GM19463 (cell line): ENCODE results near the gene CLTA.

Source experiments
- ATAC-seq: cut with Tn5 transposase; IDR thresholded peaks from one replicate; pipeline ENCODE4 v1.9.1; 2021; ENCODE audit warnings: mild to moderate bottlenecking, moderate library complexity; ENCODE audit not compliant: unreplicated experiment

Gene CLTA

GRCh38 chr9:36190388-36191289 lies at the start of gene CLTA:
TSS of gene CLTA (plus strand) at chr9:36190921. CDS start at chr9:36191057, 136 bp downstream.
- ATAC-seq, result peak; percentile 98

DNA sequence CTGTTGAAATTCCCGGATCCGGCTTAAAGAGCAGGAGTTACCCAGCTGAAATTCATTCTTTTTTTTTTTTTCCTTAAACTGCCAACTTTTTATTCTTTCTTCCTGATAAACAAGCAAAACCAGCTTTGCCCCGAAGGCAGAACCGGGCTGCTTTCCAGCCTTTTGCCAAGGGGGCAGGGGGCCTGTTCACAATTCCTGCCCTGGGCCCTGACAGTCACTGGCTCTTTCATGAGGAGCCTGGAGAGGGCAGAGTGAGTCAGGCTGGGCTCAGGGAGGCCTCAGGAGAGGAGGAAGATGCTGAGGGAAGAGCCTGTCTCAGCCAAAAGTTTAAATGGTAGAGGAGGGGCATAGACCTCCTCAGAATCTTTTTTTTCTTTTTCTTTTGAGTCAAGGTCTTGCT lies 49.4 kb upstream of the CLTA start:
- ATAC-seq, result no peak

GRCh38 chr9:36141761-36142160 lies 49.0 kb upstream of the CLTA start:
- no peak for ATAC-seq

- no peak for ATAC-seq
These were observed 48.0 kb upstream of the CLTA start for GRCh38 chr9:36142510-36143244.

DNA sequence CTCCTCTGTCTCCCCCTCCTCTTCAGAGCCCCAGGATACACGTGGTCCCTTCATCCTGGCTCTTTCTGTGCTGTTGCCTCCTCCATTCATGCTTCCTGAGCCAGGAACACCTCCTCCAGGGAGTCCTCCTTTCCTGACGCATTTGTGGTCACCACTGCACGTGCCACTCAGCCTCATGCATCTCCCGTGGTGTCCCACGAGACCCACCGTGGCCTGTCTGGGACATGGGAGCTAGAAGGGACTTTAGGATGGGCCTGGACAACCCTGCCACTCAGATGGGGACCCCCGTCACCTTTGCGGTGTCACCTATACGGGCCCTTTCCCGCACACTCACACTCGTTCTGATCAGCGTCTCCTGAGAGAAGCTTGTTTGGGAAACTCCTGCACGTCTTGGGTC lies 47.5 kb upstream of the CLTA start:
- no peak for ATAC-seq

DNA sequence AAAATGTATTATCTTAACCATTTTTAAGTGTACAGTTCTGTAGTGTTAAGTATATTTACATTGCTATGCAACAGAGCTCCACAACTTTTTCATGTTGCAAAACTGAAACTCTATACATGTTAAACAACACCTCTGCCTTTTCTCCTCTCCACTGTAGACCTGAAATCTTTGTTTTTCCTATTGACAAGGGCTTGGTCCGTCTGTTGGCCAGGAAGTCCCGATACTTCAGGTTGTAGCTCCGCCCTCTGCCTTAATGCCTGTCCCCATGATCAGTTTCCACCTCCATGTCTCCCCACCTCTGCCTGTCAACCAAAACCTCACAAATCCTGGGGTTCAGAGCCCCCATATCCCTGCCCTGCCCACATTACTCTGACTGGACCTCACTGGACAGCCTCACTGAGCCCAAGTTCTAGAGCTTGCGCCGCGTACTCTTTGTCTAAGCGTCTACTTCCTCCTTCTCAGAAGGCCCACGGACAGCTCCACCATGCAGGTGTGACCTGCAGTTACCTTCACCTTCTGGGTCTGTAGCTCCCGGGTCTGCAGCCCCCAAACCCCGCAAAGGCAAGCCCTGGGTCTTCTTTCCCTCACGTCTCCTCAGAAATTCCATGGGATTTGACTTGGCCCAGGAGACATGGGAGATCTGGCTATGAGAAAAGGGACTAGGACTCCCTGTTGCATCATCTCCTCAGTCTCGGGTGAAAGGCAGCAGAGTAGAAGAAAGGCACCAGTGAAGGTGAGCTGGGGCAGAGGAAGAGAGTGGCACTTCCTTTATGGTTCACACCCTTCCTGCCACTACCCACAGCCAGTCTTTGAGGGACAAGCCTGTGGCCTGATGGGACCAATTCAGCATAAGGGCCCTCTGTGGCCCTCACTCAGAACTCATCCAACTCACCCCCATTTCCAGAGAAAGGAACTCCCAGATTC lies 46.1 kb upstream of the CLTA start:
- ATAC-seq, result no peak

GRCh38 chr9:36145970-36146369 lies 44.8 kb upstream of the CLTA start:
- no peak for ATAC-seq

DNA sequence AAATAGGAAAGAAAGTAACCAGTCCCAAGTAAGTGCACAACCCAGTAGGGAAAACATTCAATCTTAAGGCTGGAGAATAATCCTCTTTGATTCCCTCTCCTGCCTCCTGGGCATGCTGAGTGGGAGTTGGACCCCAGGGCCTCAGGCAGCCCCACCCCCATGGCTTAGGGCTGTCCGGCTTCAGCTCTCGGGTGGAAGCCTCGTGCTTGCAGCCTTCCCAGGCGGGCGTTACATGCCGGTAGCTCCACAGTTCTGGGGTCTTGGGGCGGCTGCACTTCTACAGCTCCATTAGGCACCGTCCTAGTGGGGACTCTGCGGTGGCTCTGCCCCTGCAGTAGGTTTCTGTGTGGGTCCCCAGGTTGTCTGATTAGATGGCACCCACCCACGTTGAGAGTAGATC lies 44.1 kb upstream of the CLTA start:
- no peak for ATAC-seq

DNA sequence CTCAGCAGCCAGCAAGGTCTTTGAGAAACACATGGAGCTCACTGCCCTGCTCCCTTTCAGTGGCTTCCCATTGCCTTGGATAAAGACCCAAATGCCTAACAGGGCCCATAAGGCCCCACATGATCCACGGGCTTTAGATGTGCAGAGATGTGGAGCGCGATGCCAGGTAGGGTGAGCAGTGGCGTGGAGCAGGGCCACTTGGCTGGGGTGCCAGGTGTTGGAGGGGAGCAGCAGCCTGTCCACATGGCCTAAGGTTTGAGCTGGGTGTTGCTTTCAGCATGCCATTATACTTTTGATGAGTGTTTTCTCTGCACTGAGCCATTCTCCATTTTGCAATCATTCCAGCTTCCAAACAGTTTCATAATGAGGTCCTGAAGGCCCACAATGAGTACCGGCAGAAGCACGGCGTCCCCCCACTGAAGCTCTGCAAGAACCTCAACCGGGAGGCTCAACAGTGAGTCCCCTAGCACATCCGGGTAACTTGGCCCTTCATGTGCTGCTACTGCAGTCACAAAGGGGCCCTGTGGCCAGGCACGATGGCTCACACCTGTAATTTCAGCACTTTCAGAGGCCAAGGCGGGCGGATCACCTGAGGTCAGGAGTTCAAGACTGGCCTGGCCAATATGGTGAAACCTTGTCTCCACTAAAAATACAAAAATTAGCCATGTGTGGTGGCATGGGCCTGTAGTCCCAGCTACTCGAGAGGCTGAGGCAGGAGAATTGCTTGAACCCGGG lies 43.1 kb upstream of the CLTA start:
- ATAC-seq, result no peak

- ATAC-seq, result peak; percentile 62
These were observed 42.2 kb upstream of the CLTA start for GRCh38 chr9:36148311-36149051.

- ATAC-seq, result no peak
These were observed 41.5 kb upstream of the CLTA start for GRCh38 chr9:36149197-36149596.

GRCh38 chr9:36150574-36151315 lies 40.0 kb upstream of the CLTA start:
- ATAC-seq, result no peak

- peak; percentile 81 for ATAC-seq
These were observed 39.2 kb upstream of the CLTA start for GRCh38 chr9:36151316-36152210.

DNA sequence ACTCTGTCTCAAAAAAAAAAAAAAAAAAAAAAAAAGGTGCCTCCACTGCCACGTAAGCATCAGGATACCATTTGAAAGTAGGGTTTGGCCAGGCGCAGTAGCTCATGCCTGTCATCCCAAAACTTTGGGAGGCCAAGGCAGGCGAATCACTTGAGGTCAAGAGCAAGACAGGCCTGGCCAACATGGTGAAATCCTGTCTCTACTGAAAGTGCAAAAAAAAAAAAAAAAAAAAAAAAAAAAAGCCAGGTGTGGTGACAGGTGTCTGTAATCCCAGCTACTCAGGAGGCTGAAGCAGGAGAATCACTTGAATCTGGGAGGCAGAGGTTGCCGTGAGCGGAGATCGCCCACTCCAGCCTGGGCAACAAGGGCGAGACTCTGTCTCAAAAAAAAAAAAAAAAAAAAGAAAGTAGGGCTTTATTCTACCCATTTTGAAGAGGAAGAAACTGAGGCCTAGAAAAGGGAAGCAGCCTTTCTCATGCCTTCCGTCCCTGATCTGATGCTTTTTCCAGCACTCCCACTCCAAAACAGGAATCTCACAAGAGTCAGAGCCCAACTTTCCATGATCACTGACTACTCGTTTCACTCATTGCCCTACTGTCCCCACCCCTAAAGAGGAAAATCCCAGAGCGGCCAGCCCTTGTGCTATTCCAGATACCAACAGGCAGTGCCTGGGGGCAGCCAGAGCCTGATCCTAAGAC lies 37.8 kb upstream of the CLTA start:
- no peak for ATAC-seq

- ATAC-seq, result no peak
These were observed 37.0 kb upstream of the CLTA start for GRCh38 chr9:36153746-36154145.

- no peak for ATAC-seq
These were observed 36.3 kb upstream of the CLTA start for GRCh38 chr9:36154331-36154952.

GRCh38 chr9:36156116-36156515 lies 34.6 kb upstream of the CLTA start:
- no peak for ATAC-seq
